ENCODE data around the gene ASTN2.

DNA sequence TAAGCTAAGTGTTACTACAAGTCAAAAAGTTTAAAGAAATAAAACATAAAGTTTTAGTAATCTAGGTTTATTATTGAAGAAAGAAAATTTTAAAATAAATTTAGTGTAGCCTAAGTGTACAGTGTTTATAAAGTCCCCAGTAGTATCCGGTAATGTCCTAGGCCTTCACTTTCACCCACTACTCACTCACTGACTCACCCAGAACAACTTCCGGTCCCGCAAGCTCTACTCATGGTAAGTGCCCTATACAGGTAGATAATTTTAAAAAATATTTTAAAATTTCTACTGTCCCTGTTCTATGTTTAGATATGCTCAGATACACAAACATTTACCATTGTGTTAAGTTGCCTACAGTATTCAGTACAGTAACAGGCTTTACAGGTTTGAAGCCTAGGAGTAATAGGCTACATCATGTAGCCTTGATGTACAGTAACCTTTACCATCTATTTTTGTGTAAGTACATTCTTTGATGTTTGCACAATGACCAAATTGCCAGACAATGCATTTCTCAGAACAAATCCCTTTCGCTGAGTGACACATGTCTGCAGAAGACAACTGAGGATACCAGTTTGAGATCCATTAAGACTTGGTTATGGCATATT is 474.1 kb downstream of the ASTN2 start:
- TF ChIP-seq, protein P1, sequence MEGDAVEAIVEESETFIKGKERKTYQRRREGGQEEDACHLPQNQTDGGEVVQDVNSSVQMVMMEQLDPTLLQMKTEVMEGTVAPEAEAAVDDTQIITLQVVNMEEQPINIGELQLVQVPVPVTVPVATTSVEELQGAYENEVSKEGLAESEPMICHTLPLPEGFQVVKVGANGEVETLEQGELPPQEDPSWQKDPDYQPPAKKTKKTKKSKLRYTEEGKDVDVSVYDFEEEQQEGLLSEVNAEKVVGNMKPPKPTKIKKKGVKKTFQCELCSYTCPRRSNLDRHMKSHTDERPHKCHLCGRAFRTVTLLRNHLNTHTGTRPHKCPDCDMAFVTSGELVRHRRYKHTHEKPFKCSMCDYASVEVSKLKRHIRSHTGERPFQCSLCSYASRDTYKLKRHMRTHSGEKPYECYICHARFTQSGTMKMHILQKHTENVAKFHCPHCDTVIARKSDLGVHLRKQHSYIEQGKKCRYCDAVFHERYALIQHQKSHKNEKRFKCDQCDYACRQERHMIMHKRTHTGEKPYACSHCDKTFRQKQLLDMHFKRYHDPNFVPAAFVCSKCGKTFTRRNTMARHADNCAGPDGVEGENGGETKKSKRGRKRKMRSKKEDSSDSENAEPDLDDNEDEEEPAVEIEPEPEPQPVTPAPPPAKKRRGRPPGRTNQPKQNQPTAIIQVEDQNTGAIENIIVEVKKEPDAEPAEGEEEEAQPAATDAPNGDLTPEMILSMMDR (IDR thresholded peaks at IDR 0.05), result no peak
- TF ChIP-seq EP300 (IDR thresholded peaks at IDR 0.05), result no peak
- TF ChIP-seq POLR2A (IDR thresholded peaks at IDR 0.05), result no peak
